ENCODE measurements around the gene C13orf46. TPM values are rescaled to one million over a fixed set of nuclear protein-coding genes. Genes with fewer than 3 reads are reported as not detected.

Gene C13orf46
- total RNA-seq, 1 experiment from 2014 or later, result 0.07 TPM

DNA sequence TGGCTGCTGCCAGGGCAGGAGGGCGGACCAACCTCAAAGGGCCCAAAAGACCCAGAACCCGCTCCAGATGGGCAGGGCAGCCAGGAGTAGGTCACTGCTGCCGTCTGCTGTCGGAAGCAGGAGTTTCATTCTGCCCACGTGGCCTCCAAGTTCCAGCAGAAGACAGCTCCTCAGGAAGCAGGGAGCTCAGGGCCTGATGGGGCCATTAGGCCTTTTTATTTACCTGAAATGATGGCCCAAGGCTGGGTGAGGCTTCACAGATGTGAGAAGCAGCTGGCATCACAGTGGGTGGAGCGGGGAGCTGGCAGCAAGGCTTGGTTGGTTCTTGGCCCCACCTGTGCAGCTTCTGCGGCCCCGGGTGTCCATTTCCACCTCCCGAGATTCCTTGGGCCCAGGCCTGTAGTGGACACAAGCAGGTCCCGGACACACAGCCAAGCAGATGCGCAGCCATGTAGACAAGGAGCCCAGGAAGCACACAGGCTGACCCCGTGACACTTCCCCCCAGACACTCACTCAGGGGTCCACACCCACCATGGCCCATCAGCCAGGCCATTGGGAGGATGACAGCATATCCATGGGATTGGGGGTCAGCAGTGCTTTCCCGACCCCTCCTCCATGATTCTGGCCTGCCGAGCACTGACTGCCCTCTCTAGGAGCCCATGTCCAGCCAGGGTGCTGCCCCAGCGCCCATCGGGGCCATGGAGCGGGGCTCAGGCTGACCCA, 26.4 kb downstream of the C13orf46 start:
- H3F3A ChIP-seq (ENCODE audit: low read length, unreplicated experiment), result no peaks in the 10 kb centered on the region
- CTCF ChIA-PET, result interaction anchor here (0.6 to 1.0 kb wide), 4 partner anchors 122 to 296 kb away, joined by 3 to 7 read pairs (median 4); no protein-coding TSS in a partner anchor
- H3K4me3 ChIP-seq (ENCODE audit: low read length), result no peak overlapping the region
- TF ChIP-seq EZH2phosphoT487 (IDR thresholded peaks at IDR 0.05; ENCODE audit: borderline replicate concordance, low read length), result no peak
- TF ChIP-seq, protein P1, sequence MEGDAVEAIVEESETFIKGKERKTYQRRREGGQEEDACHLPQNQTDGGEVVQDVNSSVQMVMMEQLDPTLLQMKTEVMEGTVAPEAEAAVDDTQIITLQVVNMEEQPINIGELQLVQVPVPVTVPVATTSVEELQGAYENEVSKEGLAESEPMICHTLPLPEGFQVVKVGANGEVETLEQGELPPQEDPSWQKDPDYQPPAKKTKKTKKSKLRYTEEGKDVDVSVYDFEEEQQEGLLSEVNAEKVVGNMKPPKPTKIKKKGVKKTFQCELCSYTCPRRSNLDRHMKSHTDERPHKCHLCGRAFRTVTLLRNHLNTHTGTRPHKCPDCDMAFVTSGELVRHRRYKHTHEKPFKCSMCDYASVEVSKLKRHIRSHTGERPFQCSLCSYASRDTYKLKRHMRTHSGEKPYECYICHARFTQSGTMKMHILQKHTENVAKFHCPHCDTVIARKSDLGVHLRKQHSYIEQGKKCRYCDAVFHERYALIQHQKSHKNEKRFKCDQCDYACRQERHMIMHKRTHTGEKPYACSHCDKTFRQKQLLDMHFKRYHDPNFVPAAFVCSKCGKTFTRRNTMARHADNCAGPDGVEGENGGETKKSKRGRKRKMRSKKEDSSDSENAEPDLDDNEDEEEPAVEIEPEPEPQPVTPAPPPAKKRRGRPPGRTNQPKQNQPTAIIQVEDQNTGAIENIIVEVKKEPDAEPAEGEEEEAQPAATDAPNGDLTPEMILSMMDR (conservative IDR thresholded peaks at IDR 0.05; ENCODE audit: low read depth, low read length), result peak; percentile 59
- H3K9me2 ChIP-seq (replicated peaks; ENCODE audit: low read length), result no peaks in the 10 kb centered on the region
- ATAC-seq (peak; percentile 50), DNase-seq (peak; percentile 55)
- H3K27ac ChIP-seq (ENCODE audit: low read length), result no peak overlapping the region
- POLR2A ChIA-PET (ENCODE audit: unreplicated experiment), result interaction anchor here (0.7 kb wide), 2 partner anchors 118 to 265 kb away, joined by 3 to 4 read pairs; no protein-coding TSS in a partner anchor
- no peak overlapping the region for H3K4me2 ChIP-seq (ENCODE audit: low read length)
- H3K9me3 ChIP-seq (ENCODE audit: low read length), result no peaks in the 10 kb centered on the region
- H4K20me1 ChIP-seq (ENCODE audit: low read length), result no peaks in the 10 kb centered on the region
- BruUV-seq (replicated peaks), result no TSS peak
- no peaks in the 10 kb centered on the region for H3K79me2 ChIP-seq (ENCODE audit: low read length)
- no peaks in the 10 kb centered on the region for H3K27me3 ChIP-seq (ENCODE audit: low read length)
- H3K9ac ChIP-seq (ENCODE audit: low read length), result no peak overlapping the region
- H2AFZ ChIP-seq (ENCODE audit: low read length), result no peak overlapping the region
- H3K4me1 ChIP-seq (ENCODE audit: insufficient read depth, low read length), result no peaks in the 10 kb centered on the region
- intact Hi-C loops (cut with micrococcal nuclease), result loop anchor here (1.0 to 5.0 kb wide), 2 partner anchors 110 to 126 kb away; no protein-coding TSS in a partner anchor
- no peaks in the 10 kb centered on the region for H3K36me3 ChIP-seq (ENCODE audit: low read depth, low read length)

DNA sequence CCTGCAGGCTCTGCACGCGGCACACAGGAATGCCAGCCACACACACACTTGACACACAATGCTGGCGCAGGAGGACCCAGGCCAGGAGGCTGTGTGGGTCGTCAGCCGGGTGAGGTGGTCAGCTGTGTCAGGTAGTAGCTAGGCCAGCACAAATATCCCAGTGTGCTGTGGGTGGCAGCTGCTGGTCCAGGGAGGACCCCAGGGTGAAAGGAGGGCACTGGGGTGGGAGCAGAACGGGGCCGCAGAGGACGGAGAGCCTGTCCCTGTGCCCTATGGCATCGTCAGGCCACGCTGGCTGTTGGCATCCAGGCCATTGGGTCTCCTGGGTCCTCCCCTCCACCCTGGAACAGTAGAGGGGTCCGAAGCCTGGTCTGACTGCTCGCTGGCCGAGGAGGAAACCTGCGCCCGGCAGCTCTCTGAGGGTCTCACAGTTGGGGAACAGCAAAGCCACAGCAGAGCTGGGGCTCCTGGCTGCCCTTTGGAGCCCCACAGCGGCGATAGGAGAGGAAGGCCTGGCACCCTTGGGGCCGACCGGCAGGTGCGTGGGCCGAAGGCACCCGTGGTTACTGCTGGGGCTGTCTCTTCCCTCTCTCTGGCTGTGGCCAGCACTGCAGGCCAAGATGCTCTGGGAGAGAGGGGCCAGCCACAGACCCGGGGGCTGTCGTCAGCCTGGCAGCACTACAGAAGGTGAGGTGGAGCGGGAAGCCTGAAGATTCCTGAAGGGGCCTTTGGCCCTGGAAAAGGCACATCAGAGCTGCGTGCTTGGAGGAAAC, 27.3 kb downstream of the C13orf46 start:
- BruUV-seq (replicated peaks), result no TSS peak
- Histone ChIP-seq H2AFZ (ENCODE audit: low read length) (no peak overlapping the region), H3K79me2 (ENCODE audit: low read length) (no peaks in the 10 kb centered on the region), H3K27ac (ENCODE audit: low read length) (no peak overlapping the region), H3K9ac (ENCODE audit: low read length) (no peak overlapping the region), H3K36me3 (ENCODE audit: low read depth, low read length) (no peaks in the 10 kb centered on the region), H4K20me1 (ENCODE audit: low read length) (no peaks in the 10 kb centered on the region), H3F3A (ENCODE audit: low read length, unreplicated experiment) (no peaks in the 10 kb centered on the region), H3K4me1 (ENCODE audit: insufficient read depth, low read length) (no peaks in the 10 kb centered on the region), H3K9me3 (ENCODE audit: low read length) (no peaks in the 10 kb centered on the region), H3K4me2 (ENCODE audit: low read length) (no peak overlapping the region), H3K27me3 (ENCODE audit: low read length) (no peaks in the 10 kb centered on the region), H3K4me3 (ENCODE audit: low read length) (no peak overlapping the region), H3K9me2 (replicated peaks; ENCODE audit: low read length) (no peaks in the 10 kb centered on the region)
- ATAC-seq (no peak), DNase-seq (no peak)
- intact Hi-C loops (cut with micrococcal nuclease), result loop anchor here (1.0 to 5.0 kb wide), 2 partner anchors 109 to 125 kb away; no protein-coding TSS in a partner anchor
- no peak for TF ChIP-seq EZH2 (IDR thresholded peaks at IDR 0.05; ENCODE audit: low read length, unreplicated experiment)
- TF ChIP-seq EZH2phosphoT487 (IDR thresholded peaks at IDR 0.05; ENCODE audit: borderline replicate concordance, low read length), result no peak
- TF ChIP-seq, protein P1 (conservative IDR thresholded peaks at IDR 0.05; ENCODE audit: low read depth, low read length), result no peak
- ChIA-PET POLR2A (ENCODE audit: unreplicated experiment) (no interaction called here), CTCF (interaction anchor here (0.6 to 1.0 kb wide), 2 partner anchors 25 to 125 kb away, joined by 3 to 5 read pairs; no protein-coding TSS in a partner anchor)
